ENCODE measurements around the gene CYP8B1. TPM values are rescaled to one million over a fixed set of nuclear protein-coding genes. Genes with fewer than 3 reads are reported as not detected.

The CYP8B1 gene
- total RNA-seq, 4 donors from 2014 or later, result 0.19 to 0.36 TPM; not detected in 2

GRCh38 chr3:42868841-42869240 is 6.8 kb downstream of the CYP8B1 start:
- ATAC-seq (ENCODE audit: low FRiP score) (no peak), DNase-seq (ENCODE audit: low spot score) (no peak)
- TF ChIP-seq CTCF (IDR thresholded peaks at IDR 0.05), result no peak

- DNase-seq (ENCODE audit: low spot score) (no peak), ATAC-seq (ENCODE audit: low FRiP score) (no peak)
- no peak for TF ChIP-seq CTCF (IDR thresholded peaks at IDR 0.05)
Observed at GRCh38 chr3:42867138-42867537, 8.5 kb downstream of the CYP8B1 start.

GRCh38 chr3:42865256-42865655 is 10.4 kb downstream of the CYP8B1 start:
- no peak for TF ChIP-seq CTCF (IDR thresholded peaks at IDR 0.05)
- ATAC-seq (ENCODE audit: low FRiP score), result no peak
- DNase-seq (ENCODE audit: low spot score), result no peak

GRCh38 chr3:42864321-42864950 is 11.2 kb downstream of the CYP8B1 start:
- no peak for DNase-seq (ENCODE audit: low spot score)
- no peak for TF ChIP-seq CTCF (IDR thresholded peaks at IDR 0.05)
- no peak for ATAC-seq (ENCODE audit: low FRiP score)

GRCh38 chr3:42856544-42856943 is 19.1 kb downstream of the CYP8B1 start:
- ATAC-seq (ENCODE audit: low FRiP score) (no peak), DNase-seq (ENCODE audit: low spot score) (no peak)
- no peak for TF ChIP-seq CTCF (IDR thresholded peaks at IDR 0.05)

- TF ChIP-seq CTCF (IDR thresholded peaks at IDR 0.05), result no peak
- ATAC-seq (ENCODE audit: low FRiP score) (no peak), DNase-seq (ENCODE audit: low spot score) (no peak)
Observed at GRCh38 chr3:42855547-42856380, 19.9 kb downstream of the CYP8B1 start.

- ATAC-seq (ENCODE audit: low FRiP score), result no peak
- no peak for TF ChIP-seq CTCF (IDR thresholded peaks at IDR 0.05)
- DNase-seq (ENCODE audit: low spot score), result no peak
Observed at GRCh38 chr3:42855219-42855546, 20.5 kb downstream of the CYP8B1 start.

Measured in omental fat pad (tissue), 4 donors.